A673 (cell line): ENCODE measurements around the gene SHISA9. TPM values are rescaled to one million over a fixed set of nuclear protein-coding genes. Genes with fewer than 3 reads are reported as not detected.

Experiments used
- BruUV-seq: library from RNA; stranded (reverse); fragments of 400-500 nt; replicated peaks from 2 replicates; lab custom pipeline; 2021; lab: Mats Ljungman, UMichigan
- CTCF ChIA-PET: fragments of 300-600 bp; sonication (Branson Sonifier 250); formaldehyde crosslinking; loops from one replicate; lab custom pipeline; 2022; ENCODE audit warnings: antibody characterized with exemption; lab: Charles Lee
- POLR2A ChIA-PET: fragments of 300-600 bp; sonication (Branson Sonifier 250); formaldehyde crosslinking; loops from one replicate; lab custom pipeline; 2022; ENCODE audit warnings: antibody characterized with exemption; ENCODE audit not compliant: low non-redundant PET; lab: Charles Lee
- DNase-seq: peaks from one replicate; pipeline ENCODE4 v3.0.0-alpha.2; 2015; ENCODE audit warnings: low spot score
- H3K27ac ChIP-seq: fragments of 200-600 bp; sonication (generic); 2 replicates; pipeline ENCODE4 v1.5.1; 2016; ENCODE audit warnings: mixed run types, low read depth, mild to moderate bottlenecking, mixed read lengths, antibody characterized with exemption, low read length; ENCODE audit not compliant: poor library complexity, severe bottlenecking
- H3K27me3 ChIP-seq: fragments of 200-600 bp; sonication (generic); replicated peaks from 2 replicates; pipeline ENCODE4 v1.6.1; 2017; ENCODE audit warnings: mixed run types, low read depth, mild to moderate bottlenecking, mixed read lengths, antibody characterized with exemption, low read length; ENCODE audit not compliant: insufficient read depth, poor library complexity
- H3K36me3 ChIP-seq: fragments of 200-600 bp; sonication (generic); 2 replicates; pipeline ENCODE4 v1.6.1; 2016; ENCODE audit warnings: mixed run types, mild to moderate bottlenecking, mixed read lengths, antibody characterized with exemption, low read length; ENCODE audit not compliant: insufficient read depth, poor library complexity, severe bottlenecking
- H3K4me1 ChIP-seq: fragments of 200-600 bp; sonication (generic); 2 replicates; pipeline ENCODE4 v1.6.1; 2017; ENCODE audit warnings: mixed run types, mild to moderate bottlenecking, mixed read lengths, antibody characterized with exemption, low read length; ENCODE audit not compliant: insufficient read depth, poor library complexity, severe bottlenecking
- H3K4me3 ChIP-seq: fragments of 200-600 bp; sonication (generic); 2 replicates; pipeline ENCODE4 v1.5.1; 2016; ENCODE audit warnings: low read depth, mixed run types, mild to moderate bottlenecking, mixed read lengths, low read length; ENCODE audit not compliant: poor library complexity, severe bottlenecking
- H3K9me3 ChIP-seq: fragments of 200-600 bp; sonication (generic); 2 replicates; pipeline ENCODE4 v1.6.1; 2016; ENCODE audit warnings: mixed run types, low read depth, mild to moderate bottlenecking, mixed read lengths, antibody characterized with exemption, low read length; ENCODE audit not compliant: poor library complexity, severe bottlenecking
- EZH2 ChIP-seq: fragments of 200-600 bp; sonication (generic); IDR thresholded peaks from 2 replicates; pipeline ENCODE4 v1.6.1; 2017; ENCODE audit warnings: borderline replicate concordance, low read depth, mild to moderate bottlenecking, mixed read lengths, antibody characterized with exemption, low read length; ENCODE audit not compliant: poor library complexity, severe bottlenecking
- intact Hi-C: fragments of 100-400 bp; cut with micrococcal nuclease; formaldehyde crosslinking; loops from one replicate; pipeline ENCODE4 v1.10.0; 2022; ENCODE audit not compliant: unreplicated experiment
- total RNA-seq: library from RNA; stranded (reverse); gene quantifications from 2 replicates; pipeline ENCODE4 v1.2.3, GENCODE V29; 2021
- TF ChIP-seq, protein P1 (sequence below): fragments of 300-800, 200-600 bp; sonication (generic); conservative IDR thresholded peaks from 2 replicates; pipeline ENCODE4 v1.5.1; 2017; ENCODE audit warnings: low read depth, mild to moderate bottlenecking, antibody characterized with exemption, low read length, moderate library complexity, mixed read lengths

SHISA9 gene
- total RNA-seq, 1 experiment from 2014 or later = not detected

DNA sequence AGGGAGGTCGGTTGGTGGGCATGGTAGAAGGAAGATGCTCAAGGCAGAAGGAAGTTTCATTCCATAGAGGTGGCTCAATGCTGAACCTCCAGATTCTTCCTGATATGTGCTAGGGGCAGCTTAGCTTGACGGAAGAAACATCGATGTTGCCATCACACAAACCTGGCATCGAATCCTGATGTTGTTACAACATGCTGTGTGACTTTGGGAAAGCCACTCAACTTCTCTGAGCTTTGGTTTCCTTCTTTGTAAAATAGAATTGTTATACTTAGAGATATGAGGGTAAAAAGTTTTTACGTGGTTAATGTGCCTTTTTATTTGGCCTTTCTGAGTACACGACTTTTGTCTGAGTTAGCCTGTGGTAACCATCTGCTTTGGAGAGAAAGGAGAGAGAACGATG is 287.9 kb downstream of the SHISA9 start:
- H3K27ac ChIP-seq = no peak overlapping the region
- CTCF ChIA-PET = no interaction called here

DNA sequence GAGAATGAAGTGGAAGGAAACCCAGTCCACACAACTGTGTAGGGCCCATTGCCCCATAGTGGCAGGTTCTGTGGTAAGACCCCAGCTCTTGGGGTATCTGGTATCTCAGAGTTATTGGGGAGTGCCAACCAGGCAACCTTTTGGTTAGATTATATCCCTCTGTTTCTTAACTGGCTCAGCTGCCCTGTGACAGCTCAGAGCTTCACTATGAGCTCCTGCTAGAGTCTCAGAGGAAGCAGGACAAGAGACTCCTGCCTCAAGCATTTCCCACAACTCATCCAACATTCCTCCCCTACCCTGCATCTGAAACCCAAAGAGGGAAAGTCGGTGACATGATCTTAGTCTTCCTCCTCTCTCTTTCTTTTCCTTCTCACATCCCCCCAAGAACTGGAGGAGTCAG is 292.3 kb downstream of the SHISA9 start:
- no TSS peak for BruUV-seq
- ChIA-PET POLR2A (no interaction called here), CTCF (no interaction called here)
- no peak overlapping the region for H3K4me3 ChIP-seq
- no peaks in the 10 kb centered on the region for H3K27me3 ChIP-seq
- no peak overlapping the region for H3K27ac ChIP-seq
- no peak for TF ChIP-seq EZH2
- TF ChIP-seq, protein P1, sequence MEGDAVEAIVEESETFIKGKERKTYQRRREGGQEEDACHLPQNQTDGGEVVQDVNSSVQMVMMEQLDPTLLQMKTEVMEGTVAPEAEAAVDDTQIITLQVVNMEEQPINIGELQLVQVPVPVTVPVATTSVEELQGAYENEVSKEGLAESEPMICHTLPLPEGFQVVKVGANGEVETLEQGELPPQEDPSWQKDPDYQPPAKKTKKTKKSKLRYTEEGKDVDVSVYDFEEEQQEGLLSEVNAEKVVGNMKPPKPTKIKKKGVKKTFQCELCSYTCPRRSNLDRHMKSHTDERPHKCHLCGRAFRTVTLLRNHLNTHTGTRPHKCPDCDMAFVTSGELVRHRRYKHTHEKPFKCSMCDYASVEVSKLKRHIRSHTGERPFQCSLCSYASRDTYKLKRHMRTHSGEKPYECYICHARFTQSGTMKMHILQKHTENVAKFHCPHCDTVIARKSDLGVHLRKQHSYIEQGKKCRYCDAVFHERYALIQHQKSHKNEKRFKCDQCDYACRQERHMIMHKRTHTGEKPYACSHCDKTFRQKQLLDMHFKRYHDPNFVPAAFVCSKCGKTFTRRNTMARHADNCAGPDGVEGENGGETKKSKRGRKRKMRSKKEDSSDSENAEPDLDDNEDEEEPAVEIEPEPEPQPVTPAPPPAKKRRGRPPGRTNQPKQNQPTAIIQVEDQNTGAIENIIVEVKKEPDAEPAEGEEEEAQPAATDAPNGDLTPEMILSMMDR = no peak
- no peaks in the 10 kb centered on the region for H3K36me3 ChIP-seq
- no peaks in the 10 kb centered on the region for H3K4me1 ChIP-seq
- H3K9me3 ChIP-seq = peaks cover 7% of the 10 kb centered on the region
- intact Hi-C loops = no loop called here
- DNase-seq = no peak

More for the DNA sequence above, 287.9 kb downstream of the SHISA9 start:
- Histone ChIP-seq H3K36me3 (no peaks in the 10 kb centered on the region), H3K4me3 (no peak overlapping the region), H3K9me3 (peaks cover 6% of the 10 kb centered on the region), H3K27me3 (no peaks in the 10 kb centered on the region), H3K4me1 (no peaks in the 10 kb centered on the region)
- POLR2A ChIA-PET = interaction anchor here (0.6 kb wide), 1 partner anchor 243 kb away, joined by 8 read pairs; no protein-coding TSS in a partner anchor
- BruUV-seq = no TSS peak
- no peak for DNase-seq
- intact Hi-C loops = no loop called here
- TF ChIP-seq EZH2 = no peak
- TF ChIP-seq, protein P1 = no peak

DNA sequence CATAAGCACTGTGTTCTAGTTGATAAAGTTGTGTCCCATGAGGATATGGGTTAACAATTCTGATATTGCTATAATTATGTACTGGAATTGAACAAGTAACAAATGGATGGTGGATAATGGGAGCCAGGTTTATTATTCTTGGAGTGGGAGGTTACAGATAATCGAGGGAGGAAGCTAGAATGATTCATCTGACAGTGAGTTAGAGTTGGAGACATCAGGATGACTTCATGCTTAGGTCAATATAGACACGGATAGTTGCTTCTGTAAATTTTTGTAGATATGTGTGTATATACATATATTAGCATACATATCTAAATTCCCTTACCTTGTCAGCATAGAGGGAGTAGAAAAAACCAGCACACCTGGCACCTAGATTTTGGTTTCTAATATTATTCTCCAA is 293.4 kb downstream of the SHISA9 start:
- intact Hi-C loops = no loop called here
- Histone ChIP-seq H3K9me3 (peaks cover 7% of the 10 kb centered on the region), H3K27ac (no peak overlapping the region), H3K4me3 (no peak overlapping the region), H3K36me3 (no peaks in the 10 kb centered on the region), H3K27me3 (no peaks in the 10 kb centered on the region), H3K4me1 (no peaks in the 10 kb centered on the region)
- no peak for TF ChIP-seq EZH2
- TF ChIP-seq, protein P1 = no peak
- ChIA-PET POLR2A (no interaction called here), CTCF (no interaction called here)
- BruUV-seq = no TSS peak
- DNase-seq = no peak
